Colon (tissue), 2 donors: Measurements from ENCODE around the gene BLOC1S4.
"Not testable (repeated sequence)": the region's sequence is repeated elsewhere in the genome, so short reads cannot be mapped to it uniquely, and the experiment has no call there.

Experiments used
- FAIRE-seq: peaks from 2 replicates; lab custom pipeline; 2012; peaks lifted over from hg19 to GRCh38; lab: Jason Lieb, UNC
- donor health status: control.
- donor health status: control.

The BLOC1S4 gene

DNA sequence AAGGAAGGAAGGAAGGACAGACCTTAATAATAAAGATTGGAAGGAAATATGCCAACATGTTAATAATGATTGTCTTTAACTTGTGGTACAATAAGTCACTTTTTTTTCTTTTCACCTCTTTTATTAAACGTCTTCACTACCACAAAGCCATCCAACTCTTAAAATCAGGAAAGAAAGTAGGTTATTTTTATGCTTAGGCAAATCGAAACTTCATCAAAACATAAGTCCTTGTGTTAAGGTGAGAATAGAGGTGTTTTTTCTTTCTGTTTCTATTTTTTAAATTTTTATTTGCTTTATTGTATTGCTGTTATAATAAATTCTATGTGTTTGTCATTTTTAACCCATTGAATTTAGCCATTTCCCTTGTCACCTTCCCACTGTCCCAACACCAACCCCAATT is 26.5 kb downstream of the BLOC1S4 start:
- FAIRE-seq, result no peak

GRCh38 chr4:6742989-6743388 is 27.0 kb downstream of the BLOC1S4 start:
- FAIRE-seq, result no peak

DNA sequence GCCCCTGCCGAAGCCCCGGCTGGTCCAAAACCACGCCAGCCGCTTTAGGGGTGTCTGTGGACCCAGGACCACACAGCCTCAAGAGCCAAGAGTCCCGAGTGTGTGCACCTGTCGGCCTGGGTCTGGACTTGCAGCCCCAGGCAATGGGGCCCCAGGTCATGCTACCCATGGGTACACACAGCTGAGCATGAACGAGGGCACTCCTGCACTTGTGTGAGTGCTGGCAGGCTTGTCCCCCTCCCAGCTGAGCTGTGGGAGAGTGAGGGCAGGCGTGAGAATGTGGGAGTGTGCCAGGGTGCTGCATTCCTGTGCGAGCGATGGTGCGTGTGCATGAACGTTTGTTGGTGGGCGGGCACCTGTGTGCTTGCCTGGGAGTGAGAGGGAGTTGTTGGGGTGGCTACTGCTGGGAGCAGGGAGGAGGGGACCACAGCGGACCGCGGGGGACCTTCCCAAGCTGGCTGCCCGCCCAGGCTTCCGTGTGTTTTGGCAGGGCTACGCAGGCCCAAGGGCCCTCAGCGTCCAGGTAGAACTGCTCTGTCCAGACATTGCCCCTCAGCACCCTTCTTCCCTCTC is 30.8 kb downstream of the BLOC1S4 start:
- FAIRE-seq, result no peak

DNA sequence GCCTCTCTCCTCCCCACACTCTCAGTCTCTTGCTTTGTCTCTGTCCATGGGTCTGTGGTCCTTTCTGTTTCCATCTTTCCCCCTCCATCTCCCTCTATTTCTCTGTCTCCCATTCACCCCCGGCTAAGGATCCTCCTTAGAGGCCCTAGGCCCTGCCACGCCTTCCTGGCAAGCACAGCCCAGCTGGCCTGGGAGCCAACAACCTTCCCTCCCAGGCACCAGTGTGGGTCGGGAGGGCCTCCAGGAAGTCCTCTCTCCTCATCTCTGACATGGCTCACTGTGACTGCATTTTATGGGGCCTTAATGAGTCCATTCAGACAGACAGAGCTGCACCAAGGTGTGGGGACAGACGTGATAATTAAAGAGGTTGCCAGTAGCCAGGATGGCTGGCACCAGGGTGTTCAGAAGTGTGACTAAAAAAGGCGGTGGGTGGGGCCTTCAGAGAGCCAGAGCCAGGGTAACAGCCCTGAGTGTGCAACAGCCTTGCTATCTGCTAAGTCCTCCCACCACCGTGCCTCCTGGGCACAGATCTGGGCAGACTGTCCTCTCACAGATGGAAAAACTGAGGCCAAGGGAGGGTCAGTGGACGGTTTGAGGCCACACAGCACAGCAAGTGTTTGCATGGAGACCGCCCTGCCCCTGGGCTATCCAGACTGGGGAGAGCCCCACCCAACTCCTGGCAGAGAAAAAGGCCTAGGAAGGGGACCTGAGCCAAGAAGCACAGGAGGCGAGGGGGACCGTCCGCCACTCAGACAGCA is 31.5 kb downstream of the BLOC1S4 start:
- FAIRE-seq, result no peak

- no peak for FAIRE-seq
These were observed 32.3 kb downstream of the BLOC1S4 start for GRCh38 chr4:6748286-6748685.

DNA sequence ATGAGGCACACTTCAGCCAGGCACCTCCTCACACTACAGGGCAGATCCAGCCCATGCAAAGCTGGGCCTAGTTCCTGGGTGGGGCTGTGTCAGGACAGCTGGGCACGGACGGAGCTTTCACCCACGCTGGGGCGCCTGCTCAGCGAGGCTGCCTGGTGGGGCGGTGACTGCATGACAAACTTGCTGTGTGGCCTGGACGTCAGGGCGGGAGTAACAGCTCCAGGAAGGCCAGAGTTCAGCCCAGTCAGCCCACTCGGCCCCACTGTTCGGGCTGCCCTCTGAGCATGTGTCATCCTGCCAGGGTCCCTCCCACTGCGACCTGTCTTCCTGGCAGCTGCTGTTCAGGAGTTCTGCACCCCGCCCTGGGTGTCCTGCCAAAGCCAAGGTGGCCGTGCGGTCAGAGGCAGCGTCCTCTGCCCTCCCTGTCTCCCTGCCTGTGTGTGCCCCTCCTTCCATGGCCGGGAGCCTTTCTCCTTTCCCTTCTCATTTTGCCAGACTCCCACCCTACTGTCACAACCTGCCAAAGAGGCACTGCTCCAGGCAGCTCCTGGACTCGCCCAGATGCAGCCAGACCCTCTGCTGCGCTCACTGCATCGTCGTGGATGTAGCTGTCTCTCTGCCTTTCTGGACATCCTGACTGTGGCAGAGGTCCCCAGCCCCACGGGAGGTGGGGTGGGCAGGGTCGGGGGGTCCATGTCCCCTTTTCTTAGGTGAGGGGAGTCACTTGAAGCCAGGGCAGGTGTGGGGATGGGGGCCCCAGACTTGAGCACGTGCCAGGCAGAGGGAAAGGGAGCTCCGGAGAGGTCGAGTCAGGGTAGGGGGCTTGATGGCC is 33.6 kb downstream of the BLOC1S4 start:
- FAIRE-seq, result no peak

GRCh38 chr4:6750286-6751221 is 34.6 kb downstream of the BLOC1S4 start:
- FAIRE-seq, result no peak

GRCh38 chr4:6751611-6752485 is 35.9 kb downstream of the BLOC1S4 start:
- FAIRE-seq, result no peak

DNA sequence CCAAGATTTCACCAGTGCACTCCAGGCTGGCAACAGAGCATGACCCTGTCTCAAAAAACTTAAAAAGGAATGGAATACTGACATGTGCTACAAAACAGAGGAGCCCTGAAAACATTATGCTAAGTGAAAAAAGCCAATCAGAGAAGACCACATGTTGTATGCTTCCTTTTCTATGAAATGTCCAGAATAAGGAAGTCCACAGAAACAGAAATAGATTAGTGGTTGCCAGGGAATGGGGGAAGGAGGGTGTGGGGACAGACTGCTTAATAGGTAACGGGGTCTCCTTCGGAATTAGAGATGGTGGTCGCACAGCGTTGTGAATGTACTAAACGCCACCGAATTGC is 36.5 kb downstream of the BLOC1S4 start:
- FAIRE-seq, result no peak

DNA sequence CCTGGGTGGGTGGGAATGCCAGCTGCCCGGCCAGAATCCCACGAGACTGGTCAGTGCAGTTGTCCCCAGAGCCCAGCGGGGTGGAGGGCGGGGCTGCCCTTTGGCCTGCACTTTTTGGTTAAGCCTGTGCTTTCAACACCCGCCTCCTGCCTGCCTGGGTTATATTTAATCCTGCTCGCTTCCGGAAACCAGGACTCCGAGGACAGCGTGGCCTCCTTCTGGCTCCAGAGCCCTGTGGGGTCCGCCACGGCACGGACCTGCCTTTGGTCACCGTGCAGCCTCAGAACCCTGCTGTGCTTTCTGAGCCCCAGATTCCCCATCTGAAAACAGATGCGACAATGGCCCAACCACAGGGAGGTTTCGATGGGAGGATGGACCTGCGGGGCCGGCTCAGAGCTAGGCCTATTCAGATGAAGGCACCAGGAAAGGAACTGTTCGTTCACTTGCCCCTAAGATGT is 37.2 kb downstream of the BLOC1S4 start:
- FAIRE-seq, result no peak

DNA sequence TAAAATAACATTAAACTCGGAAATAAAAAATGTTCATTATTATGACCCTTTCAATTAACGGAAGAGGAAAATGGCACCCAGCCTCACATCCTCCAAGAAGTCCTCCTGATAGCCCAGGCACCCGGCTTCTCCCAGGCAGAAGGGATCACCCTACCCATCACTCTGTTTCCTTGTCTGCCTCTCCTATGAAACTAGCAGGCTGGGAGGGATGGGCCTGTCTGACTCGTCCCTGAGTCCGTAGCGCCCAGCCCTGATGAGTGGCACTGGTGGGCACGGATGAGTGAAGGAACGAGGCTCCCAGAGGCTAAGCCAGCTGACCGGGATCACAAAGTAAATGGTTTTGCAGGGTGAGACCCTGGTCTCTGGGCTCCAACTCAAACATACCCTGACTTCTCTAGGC is 37.9 kb downstream of the BLOC1S4 start:
- FAIRE-seq, result no peak

DNA sequence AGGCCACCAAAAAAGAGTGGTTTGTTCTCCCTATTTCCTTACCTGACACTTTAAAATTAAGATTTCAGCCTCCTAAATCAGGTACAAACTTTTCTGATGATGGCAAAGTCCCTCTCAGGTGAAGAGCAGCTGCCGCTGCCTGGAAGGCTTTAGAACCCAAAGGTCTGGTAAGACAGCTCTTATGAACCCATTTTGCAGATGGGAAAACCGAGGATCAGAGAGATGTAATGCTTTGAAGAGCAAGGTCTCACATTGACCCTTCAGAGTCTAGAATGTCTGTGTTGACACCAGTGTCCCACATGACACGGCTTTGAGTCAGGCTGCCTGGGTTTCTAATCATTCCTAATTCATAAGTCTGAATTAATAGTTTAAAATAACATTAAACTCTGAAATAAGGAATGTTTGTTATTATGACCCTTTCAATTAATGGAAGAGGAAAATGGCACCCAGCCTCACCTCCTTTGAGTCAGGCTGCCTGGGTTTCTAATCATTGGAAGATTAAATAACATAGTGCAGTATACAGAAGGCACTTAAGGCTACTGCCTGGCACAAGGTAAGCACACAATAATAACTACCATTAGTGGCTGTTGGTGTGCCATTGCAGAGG is 38.6 kb downstream of the BLOC1S4 start:
- no peak for FAIRE-seq

DNA sequence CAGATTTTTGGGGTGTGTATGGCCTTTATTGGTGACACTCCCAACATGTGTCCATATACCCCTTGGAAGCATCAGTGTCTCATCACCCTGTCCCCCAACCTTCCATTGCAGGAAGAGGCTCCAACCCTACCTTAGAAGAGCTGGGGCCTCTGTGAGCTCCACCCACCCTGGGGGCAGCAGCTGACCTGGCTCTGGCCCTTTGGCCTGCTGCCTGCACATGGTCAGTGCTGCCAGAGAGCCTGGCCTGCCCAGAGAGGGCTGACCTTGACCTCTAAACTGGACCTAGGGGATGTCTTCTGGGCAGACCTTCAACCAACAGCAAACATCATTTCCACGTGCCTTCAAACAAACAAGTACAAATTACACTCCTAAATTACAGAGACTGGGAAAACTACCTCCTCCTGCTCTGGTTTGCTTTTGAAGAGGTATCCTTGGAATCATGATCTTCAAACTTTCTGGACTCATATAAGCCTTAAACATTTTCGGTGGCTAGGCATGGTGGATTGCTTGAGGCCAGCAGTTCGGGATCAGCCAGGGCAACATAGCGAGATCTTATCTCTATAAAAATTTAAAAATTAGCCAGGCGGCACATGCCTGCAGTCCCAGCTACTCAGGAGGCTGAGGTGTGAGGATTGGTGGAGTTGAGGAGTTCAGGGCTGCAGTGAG is 39.2 kb downstream of the BLOC1S4 start:
- FAIRE-seq, result no peak

GRCh38 chr4:6756345-6756744 is 40.4 kb downstream of the BLOC1S4 start:
- FAIRE-seq, result not testable (repeated sequence)

DNA sequence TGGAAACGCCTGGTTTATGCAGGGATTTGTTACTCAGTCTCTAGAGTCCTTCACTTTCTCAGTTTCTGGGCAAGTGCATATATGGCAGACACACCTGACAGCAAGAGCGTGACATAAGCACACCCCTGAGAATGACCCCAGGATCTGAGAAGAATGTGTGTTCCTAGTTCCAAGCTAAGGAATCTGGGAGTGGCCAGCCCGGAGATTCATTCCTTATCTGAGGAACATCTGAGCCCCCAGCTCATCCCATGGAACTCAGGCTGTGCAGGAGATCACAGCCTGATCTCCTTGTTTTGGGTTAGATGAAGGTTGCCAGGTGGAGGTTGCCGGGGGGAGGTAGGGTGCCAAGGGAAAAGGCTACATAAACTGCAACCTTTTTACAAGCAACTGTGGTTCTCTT is 42.8 kb downstream of the BLOC1S4 start:
- FAIRE-seq, result no peak

DNA sequence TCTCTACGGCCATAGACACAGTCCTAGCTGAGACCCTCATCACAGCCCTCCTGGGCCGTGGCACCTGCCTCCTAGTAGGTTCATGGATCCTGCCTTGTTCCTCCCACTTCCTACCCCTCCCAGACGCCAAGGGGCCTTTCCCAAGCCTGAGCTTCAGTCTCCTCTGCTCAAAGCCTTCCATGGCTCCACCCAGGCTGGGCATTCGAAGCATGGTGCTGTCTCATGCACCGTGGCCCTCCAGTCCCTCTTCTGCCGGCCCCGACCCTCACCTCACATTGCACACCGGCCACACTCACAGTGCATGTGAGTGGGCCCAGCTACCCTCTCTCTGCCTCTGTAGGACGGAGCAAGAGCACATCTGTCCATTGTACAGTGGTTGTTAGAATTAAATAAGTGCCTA is 44.9 kb downstream of the BLOC1S4 start:
- no peak for FAIRE-seq

- no peak for FAIRE-seq
These were observed 46.0 kb downstream of the BLOC1S4 start for GRCh38 chr4:6761649-6762615.

- FAIRE-seq, result no peak
These were observed 47.4 kb downstream of the BLOC1S4 start for GRCh38 chr4:6763330-6763851.
